ENCODE results near the gene SPNS3. TPM values are rescaled to one million over a fixed set of nuclear protein-coding genes. Genes with fewer than 3 reads are reported as not detected.
A peak's percentile ranks its signal among the peaks of the same experiment; 100 is the strongest.

Gene SPNS3
- total and polyA plus RNA-seq, 2 donors (not counting 1 experiment from before 2014, with no cell fraction given), result 0.44 to 0.52 TPM

GRCh38 chr17:4479982-4480751, 46.4 kb downstream of the SPNS3 start:
- ChIA-PET POLR2A (no interaction called here), CTCF (interaction anchor here (1.1 kb wide), 1 partner anchor 86 kb away, joined by 3 read pairs; no protein-coding TSS in a partner anchor)
- Histone ChIP-seq H2AFZ (ENCODE audit: insufficient read depth, low read depth, low read length, poor library complexity, severe bottlenecking) (peak overlapping the region; percentile 76), H4K20me1 (ENCODE audit: control insufficient read depth, insufficient read depth, low read length, poor library complexity, severe bottlenecking) (no peaks in the 10 kb centered on the region), H3K9ac (ENCODE audit: low read length) (no peak overlapping the region), H3K4me1 (ENCODE audit: control insufficient read depth in 2 of 2, insufficient read depth in 2 of 2, low read length in 2 of 2) (peaks cover 9 to 12% of the 10 kb centered on the region in 2 donors), H3K27me3 (replicated peaks in 1 of 4; ENCODE audit: control extremely low read depth in 1 of 4, control insufficient read depth in 3 of 4, insufficient read depth in 4 of 4, low read length in 3 of 4) (no peaks in the 10 kb centered on the region), H3K9me3 (ENCODE audit: control extremely low read depth in 1 of 3, control insufficient read depth in 2 of 3, insufficient read depth in 1 of 3, low read length in 2 of 3) (no peaks in the 10 kb centered on the region), H3K4me2 (replicated peaks; ENCODE audit: low read depth, low read length, poor library complexity, severe bottlenecking) (no peak overlapping the region), H3K4me3 (ENCODE audit: control extremely low read depth in 1 of 5, extremely low read depth in 1 of 5, insufficient read depth in 1 of 5, low read depth in 2 of 5, low read length in 4 of 5) (no peak overlapping the region), H3K27ac (ENCODE audit: low read length in 2 of 2) (no peak overlapping the region), H3K36me3 (replicated peaks in 1 of 2; ENCODE audit: control extremely low read depth in 1 of 2, control insufficient read depth in 1 of 2, extremely low read depth in 1 of 2, insufficient read depth in 2 of 2, low read length in 1 of 2) (no peaks in the 10 kb centered on the region), H3K79me2 (ENCODE audit: control insufficient read depth, insufficient read depth, low read length) (no peaks in the 10 kb centered on the region)
- TF ChIP-seq CTCF (IDR thresholded peaks at IDR 0.05) (no peak), EZH2 (IDR thresholded peaks at IDR 0.05; ENCODE audit: borderline replicate concordance, insufficient read depth, low read depth, low read length, poor library complexity, severe bottlenecking) (no peak)
- Mint-ChIP-seq H3K9me3 (ENCODE audit: insufficient read depth) (no peaks in the 10 kb centered on the region), H3K27ac (no peak overlapping the region), H3K4me3 (no peak overlapping the region), H3K27me3 (peaks cover 1% of the 10 kb centered on the region), H3K4me1 (peaks cover 20% of the 10 kb centered on the region)
- ATAC-seq (ENCODE audit: low read depth), result no peak
- WGBS (ENCODE audit: insufficient coverage), result 70% methylated on average over 6 of the region's 13 CpGs
- no peak for DNase-seq
- intact Hi-C loops (cut with micrococcal nuclease), result no loop called here

Data from B cell (primary cell).